GM19463 (cell line): Measurements from ENCODE around the gene C15orf40.
"Not testable (repeated sequence)": the region's sequence is repeated elsewhere in the genome, so short reads cannot be mapped to it uniquely, and the experiment has no call there.

Experiments used
- ATAC-seq: cut with Tn5 transposase; IDR thresholded peaks from one replicate; pipeline ENCODE4 v1.9.1; 2021; ENCODE audit warnings: mild to moderate bottlenecking, moderate library complexity; ENCODE audit not compliant: unreplicated experiment

Gene C15orf40

GRCh38 chr15:83011271-83012075, at the start of gene C15orf40:
C15orf40 (minus strand) TSS chr15:83011639; CDS start chr15:83011607, 32 bp downstream.
- ATAC-seq, result peak; percentile 88

DNA sequence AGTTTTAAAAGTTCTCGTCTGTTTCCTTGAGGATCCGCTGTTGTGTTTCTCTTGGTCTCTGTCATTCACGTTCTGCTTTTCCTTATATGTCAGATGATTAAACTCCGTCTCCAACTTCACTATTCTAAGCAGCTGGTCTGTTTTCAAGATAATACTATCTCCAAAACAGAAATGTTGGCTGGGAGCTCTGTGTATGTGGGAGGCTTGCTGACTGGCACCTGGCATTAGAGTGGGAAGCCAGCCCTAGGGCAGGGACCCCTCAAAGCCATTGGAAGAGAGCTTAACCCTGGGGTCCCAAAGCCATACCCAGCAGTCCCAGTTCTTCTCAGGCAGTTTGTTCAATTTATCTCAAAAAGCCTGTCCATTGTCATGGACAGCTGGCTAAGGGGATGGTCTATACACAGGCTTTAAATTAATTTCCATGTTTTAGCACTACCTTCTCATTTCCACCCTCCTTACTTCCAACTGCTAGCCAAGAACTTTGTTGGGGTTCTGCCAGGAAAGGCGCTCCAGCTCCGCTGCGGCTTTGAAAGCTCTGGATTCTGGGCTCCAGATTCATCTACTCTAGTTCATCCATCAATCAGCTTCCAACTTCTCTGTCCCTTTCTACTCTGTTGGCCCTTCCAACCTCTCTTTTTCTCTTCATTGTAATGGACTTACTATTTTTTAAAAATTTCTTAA, 46.4 kb upstream of the C15orf40 start:
- ATAC-seq, result no peak

- no peak for ATAC-seq
Measured at GRCh38 chr15:83057002-83057401, 45.6 kb upstream of the C15orf40 start.

DNA sequence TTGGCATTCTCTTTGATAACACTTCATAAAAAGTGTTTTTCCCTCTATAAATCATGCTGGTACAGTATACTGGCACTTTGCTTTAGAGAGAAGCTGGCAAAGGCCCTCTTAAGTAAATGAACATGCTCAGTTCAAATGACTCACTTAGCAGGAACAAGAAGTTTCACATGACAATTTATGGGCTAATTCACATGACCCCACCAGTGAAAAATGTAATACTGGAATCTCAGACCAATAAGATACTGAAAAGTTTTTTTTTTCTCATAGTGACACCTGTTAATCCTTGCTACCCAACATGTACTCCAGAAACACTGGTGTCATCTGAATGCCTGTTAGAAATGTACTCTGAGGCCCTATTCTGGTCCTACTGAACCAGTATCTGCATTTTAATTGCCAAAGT, 41.7 kb upstream of the C15orf40 start:
- ATAC-seq, result no peak

- no peak for ATAC-seq
Measured at GRCh38 chr15:83046558-83047127, 35.2 kb upstream of the C15orf40 start.

GRCh38 chr15:83044156-83044555, 32.7 kb upstream of the C15orf40 start:
- ATAC-seq, result no peak

DNA sequence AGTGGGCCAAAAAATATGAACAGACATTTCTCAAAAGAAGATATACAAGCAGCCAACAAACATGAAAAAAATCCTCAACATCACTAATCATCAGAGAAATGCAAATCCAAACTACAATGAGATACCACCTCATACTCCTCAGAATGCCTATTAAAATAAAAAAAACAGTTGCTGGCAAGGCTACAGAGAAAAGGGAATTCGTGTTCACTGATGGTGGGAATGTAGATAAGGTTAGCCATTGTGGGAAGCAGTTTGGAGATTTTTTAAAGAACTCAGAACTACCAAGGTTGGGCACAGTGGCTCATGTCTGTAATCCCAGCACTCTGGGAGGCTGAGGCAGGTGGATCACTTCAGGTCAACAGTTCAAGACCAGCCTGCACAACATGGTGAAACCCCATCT, 27.8 kb upstream of the C15orf40 start:
- no peak for ATAC-seq

DNA sequence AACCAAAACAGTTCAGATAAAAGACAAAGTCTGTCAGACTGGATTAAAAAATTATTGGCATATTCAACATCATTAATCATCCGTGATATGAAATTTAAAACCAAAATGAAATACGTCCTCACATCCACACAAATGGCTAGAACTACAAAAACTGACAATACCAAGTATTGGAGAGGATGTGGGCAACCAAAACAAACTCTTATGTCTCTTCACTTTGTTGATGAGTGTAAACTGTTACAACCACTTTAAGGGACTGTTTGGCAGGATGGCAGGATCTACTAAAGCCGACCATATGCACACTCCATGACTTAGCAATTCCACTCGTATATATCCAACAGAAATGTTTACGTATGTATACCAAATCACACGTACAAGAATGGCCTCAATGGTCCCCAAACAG, 24.8 kb upstream of the C15orf40 start:
- no peak for ATAC-seq

DNA sequence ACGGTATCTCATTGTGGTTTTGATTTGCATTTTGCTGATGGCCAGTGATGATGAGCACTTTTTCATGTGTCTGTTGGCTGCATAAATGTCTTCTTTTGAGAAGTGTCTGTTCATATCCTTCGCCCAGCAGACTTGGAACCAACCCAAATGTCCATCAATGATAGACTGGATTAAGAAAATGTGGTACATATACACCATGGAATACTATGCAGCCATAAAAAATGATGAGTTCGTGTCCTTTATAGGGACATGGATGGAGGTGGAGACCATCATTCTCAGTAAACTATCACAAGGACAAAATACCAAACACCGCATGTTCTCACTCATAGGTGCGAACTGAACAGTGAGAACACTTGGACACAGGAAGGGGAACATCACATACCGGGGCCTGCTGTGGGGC, 19.8 kb upstream of the C15orf40 start:
- not testable (repeated sequence) for ATAC-seq

DNA sequence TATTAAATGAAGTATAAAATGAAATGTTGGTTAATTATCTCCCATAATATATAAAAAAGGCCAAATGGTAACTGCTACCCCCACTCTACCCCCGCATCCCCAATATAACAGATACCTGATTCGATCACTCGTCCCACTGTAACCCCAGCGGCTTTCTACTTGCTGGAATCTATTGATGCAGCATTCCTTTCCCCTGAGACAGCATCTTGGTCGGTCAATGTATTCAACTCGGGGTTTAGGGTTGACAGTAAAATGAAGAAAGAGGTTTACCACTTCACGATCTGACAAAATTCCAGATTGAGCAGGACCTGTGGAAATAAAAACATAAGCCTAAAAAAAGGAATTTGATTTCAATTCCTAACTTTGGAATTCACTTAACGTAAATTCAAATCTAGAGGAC, 18.6 kb upstream of the C15orf40 start:
- no peak for ATAC-seq

DNA sequence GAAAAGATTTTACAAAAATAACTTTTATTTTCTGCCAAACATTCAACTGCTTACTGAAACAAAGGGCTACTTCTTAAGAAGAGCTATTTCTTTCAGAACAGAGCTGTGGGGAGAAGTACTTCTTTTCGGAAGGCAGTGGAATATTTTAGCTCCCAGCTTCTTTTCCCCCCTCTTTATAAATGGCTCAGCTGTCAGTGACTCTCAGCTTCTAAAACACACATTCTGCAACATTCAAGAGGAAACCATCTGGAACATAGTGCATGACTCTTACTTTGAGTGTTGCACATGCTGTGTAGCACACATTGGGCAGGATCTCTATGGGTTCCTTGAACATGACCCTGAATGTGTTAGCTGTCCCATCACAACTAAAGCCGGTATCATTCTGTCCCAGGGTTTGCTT, 7.0 kb upstream of the C15orf40 start:
- ATAC-seq, result no peak

GRCh38 chr15:83016906-83017305, 5.5 kb upstream of the C15orf40 start:
- no peak for ATAC-seq

DNA sequence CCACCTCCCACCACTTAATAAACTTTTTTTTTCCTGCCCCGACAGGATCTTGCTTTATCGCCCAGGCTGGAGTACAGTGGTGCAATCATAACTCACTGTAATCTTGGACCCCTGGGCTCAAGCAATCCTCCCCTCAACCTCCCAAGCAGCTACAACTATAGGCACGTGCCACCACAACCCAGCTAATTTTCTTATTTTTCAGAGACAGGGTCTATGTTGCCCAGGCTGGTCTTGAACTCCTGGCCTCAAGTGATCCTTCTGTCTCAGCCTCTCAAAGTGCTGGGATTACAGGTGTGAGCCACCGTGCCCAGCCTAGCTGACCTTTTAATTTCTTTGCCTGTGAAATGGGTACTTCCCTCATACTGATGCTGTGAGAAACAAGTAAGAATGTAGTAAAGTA, 3.9 kb upstream of the C15orf40 start:
- ATAC-seq, result no peak

- ATAC-seq, result no peak
Measured at GRCh38 chr15:83014205-83014653, 2.8 kb upstream of the C15orf40 start.

DNA sequence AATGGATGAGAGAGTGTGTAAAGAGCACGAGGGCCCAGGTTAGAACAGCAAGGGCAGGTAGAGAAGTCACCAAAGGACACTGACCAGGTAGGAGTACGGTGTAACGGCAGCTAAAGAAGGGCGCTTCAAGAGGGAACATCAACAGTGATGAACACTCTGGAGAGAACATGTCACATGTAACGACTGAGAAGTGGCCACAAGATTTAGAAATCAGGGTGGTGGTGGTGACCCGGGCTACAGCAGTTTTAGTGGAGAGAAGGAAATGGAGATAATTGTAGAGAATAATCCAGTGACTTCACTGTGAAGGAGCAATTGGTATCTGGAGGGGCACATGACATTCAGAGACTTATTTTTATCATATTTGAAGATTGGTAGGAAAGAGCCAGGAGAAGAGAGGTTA, 1.2 kb upstream of the C15orf40 start:
- no peak for ATAC-seq

DNA sequence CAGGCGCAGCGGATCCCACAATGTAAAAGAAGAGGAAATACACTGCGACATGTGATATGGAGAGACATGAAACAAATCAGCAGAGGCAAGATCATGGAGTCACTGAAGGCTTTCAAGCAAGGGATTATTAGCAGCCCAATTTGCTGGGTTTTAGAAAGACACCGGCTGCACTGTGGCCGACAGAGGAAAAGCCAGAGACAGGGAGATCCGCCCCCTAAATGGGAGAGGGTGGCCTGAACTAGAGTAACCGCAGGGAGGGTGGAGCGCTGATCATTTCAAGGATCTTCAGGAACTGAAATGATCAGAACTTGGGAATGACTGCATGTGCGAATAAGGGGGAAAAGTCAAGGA, 612 bp upstream of the C15orf40 start:
- ATAC-seq, result no peak

DNA sequence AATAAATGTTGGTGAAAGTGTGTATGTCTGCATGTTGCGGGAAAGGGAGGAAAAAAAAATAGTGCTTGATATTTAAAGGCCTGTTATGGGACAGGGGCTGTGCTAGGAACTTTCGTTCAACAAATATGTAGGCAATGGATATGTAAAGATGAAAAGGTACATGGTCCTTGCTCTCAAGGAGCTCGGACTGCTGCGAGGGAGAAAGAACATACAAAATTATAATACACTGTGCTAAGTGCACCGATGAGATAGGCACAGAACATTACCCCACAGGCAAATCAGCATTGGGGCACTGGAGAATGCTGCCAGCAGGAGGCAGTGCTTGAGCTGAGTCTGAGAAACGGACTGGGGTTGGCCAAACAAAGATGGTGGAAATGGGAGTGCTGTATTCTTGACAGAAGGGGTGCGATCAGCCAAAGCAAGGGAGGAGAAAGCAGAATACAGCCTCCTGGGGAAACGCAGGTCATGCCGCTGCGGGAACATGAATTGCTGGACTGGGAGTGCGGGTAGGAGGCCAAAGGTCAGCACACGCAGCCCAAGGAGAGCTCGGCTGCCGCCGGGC, 649 bp downstream of the C15orf40 start:
- peak; percentile 47 for ATAC-seq

DNA sequence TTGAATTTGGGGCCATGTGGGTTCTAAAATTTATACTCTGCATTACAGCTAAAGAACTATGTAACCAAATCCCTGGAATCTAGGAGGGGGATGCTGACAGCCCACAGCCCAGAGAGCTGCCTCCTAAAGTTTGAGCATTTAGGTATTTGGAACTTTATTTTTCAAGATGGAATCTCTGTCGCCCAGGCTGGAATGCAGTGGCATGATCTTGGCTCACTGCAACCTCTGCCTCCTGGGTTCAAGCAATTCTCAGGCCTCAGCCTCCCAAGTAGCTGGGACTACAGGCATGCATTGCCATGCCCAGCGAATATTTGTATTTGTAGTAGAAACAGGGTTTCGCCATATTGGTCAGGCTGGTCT, 10.8 kb downstream of the C15orf40 start:
- not testable (repeated sequence) for ATAC-seq

GRCh38 chr15:82999905-83000671, 11.4 kb downstream of the C15orf40 start:
- peak; percentile 73 for ATAC-seq

GRCh38 chr15:82999426-82999825, 12.0 kb downstream of the C15orf40 start:
- ATAC-seq, result no peak

- no peak for ATAC-seq
Measured at GRCh38 chr15:82995938-82996337, 15.5 kb downstream of the C15orf40 start.
